NT2/D1 (cell line): Measurements from ENCODE around the gene MED20.

Source experiments
- SUZ12 ChIP-seq: IDR thresholded peaks from 2 replicates; pipeline ENCODE4 v1.6.1; 2011; ENCODE audit not compliant: insufficient read length, insufficient read depth; ENCODE audit errors: extremely low read depth
- ZNF274 ChIP-seq: IDR thresholded peaks from 2 replicates; pipeline ENCODE4 v1.6.1; 2011; ENCODE audit warnings: mild to moderate bottlenecking, low read depth, low read length

- TF ChIP-seq SUZ12 = no peak
- no peak for TF ChIP-seq ZNF274
Observed at GRCh38 chr6:41967312-41968287, 46.7 kb upstream of the MED20 start.
